Measurements from ENCODE around the gene SHISA5. TPM values are rescaled to one million over a fixed set of nuclear protein-coding genes. Genes with fewer than 3 reads are reported as not detected.
"Not testable (repeated sequence)": the region's sequence is repeated elsewhere in the genome, so short reads cannot be mapped to it uniquely, and the experiment has no call there.

SHISA5 gene
- total RNA-seq, 5 donors from 2014 or later (not counting 1 experiment from before 2014, with no cell fraction given) = 156 to 258 (median 217) TPM

- Mint-ChIP-seq H3K27me3 (no peaks in the 10 kb centered on the region), H3K9me3 (no peaks in the 10 kb centered on the region), H3K4me3 (no peak overlapping the region), H3K4me1 (peaks cover 58 to 68% (median 62%) of the 10 kb centered on the region in 3 donors), H3K27ac (peak overlapping the region; percentile 98), H3K36me3 (peaks cover 6% of the 10 kb centered on the region)
- peak overlapping the region; percentile 89 for H3K27ac ChIP-seq (ENCODE audit: low read length)
- peaks cover 15 to 84% of the 10 kb centered on the region in 2 experiments for H3K4me1 ChIP-seq (ENCODE audit: control insufficient read depth in 1 of 2, extremely low read depth in 1 of 2, insufficient read depth in 2 of 2, low read length in 2 of 2)
- H3K4me3 ChIP-seq (ENCODE audit: control insufficient read depth in 1 of 2, extremely low read depth in 1 of 2, low read length in 1 of 2) = no peak overlapping the region
- no peak for DNase-seq
- no peak for ATAC-seq (replicated peaks in 1 of 4)
- CTCF ChIA-PET = interaction anchor here in 1 of 2 donors (0.6 to 3.6 kb wide), 3 partner anchors 16 to 802 kb away, joined by 3 to 12 read pairs (median 5); no protein-coding TSS in a partner anchor
- H3K9me3 ChIP-seq = no peaks in the 10 kb centered on the region
- POLR2A ChIA-PET = interaction anchor here (0.5 to 0.6 kb wide), 2 partner anchors 41 to 231 kb away, joined by 3 to 4 read pairs; no protein-coding TSS in a partner anchor
- WGBS (ENCODE audit: insufficient coverage) = 91% methylated on average over 9 of the region's 9 CpGs
- peaks cover 0 to 12% of the 10 kb centered on the region in 2 donors for H3K36me3 ChIP-seq (ENCODE audit: control insufficient read depth in 2 of 2, extremely low read depth in 1 of 2, insufficient read depth in 1 of 2, low read length in 1 of 2)
- H3K27me3 ChIP-seq (replicated peaks in 1 of 2; ENCODE audit: control insufficient read depth in 2 of 2, extremely low read depth in 1 of 2, insufficient read depth in 2 of 2, low read length in 1 of 2) = no peaks in the 10 kb centered on the region
These were observed 27.4 kb downstream of the SHISA5 start for GRCh38 chr3:48476426-48477053.

GRCh38 chr3:48475188-48475587 is 28.8 kb downstream of the SHISA5 start:
- WGBS (ENCODE audit: insufficient coverage) = 93% methylated on average over 10 of the region's 11 CpGs
- DNase-seq (no peak), ATAC-seq (replicated peaks in 1 of 4) (no peak)
- Histone ChIP-seq H3K27ac (ENCODE audit: low read length) (peak overlapping the region; percentile 23), H3K4me1 (ENCODE audit: control insufficient read depth in 1 of 2, extremely low read depth in 1 of 2, insufficient read depth in 2 of 2, low read length in 2 of 2) (peaks cover 19 to 92% of the 10 kb centered on the region in 2 experiments), H3K36me3 (ENCODE audit: control insufficient read depth in 2 of 2, extremely low read depth in 1 of 2, insufficient read depth in 1 of 2, low read length in 1 of 2) (peaks cover 0 to 13% of the 10 kb centered on the region in 2 donors), H3K4me3 (ENCODE audit: control insufficient read depth in 1 of 2, extremely low read depth in 1 of 2, low read length in 1 of 2) (no peak overlapping the region), H3K9me3 (no peaks in the 10 kb centered on the region), H3K27me3 (replicated peaks in 1 of 2; ENCODE audit: control insufficient read depth in 2 of 2, extremely low read depth in 1 of 2, insufficient read depth in 2 of 2, low read length in 1 of 2) (no peaks in the 10 kb centered on the region)
- no peaks in the 10 kb centered on the region for H3K27me3 Mint-ChIP-seq
- ChIA-PET CTCF (no interaction called here), POLR2A (no interaction called here)
- peak overlapping the region; percentile 62 to 81 for H3K27ac Mint-ChIP-seq
- H3K36me3 Mint-ChIP-seq = peaks cover 6% of the 10 kb centered on the region
- peaks cover 56 to 73% (median 70%) of the 10 kb centered on the region in 3 donors for H3K4me1 Mint-ChIP-seq
- no peaks in the 10 kb centered on the region for H3K9me3 Mint-ChIP-seq
- peak overlapping the region in 1 of 3 donors; percentile 7 for H3K4me3 Mint-ChIP-seq

GRCh38 chr3:48474619-48475018 is 29.4 kb downstream of the SHISA5 start:
- H3K27me3 Mint-ChIP-seq = no peaks in the 10 kb centered on the region
- peak overlapping the region in 1 of 3 donors; percentile 7 for H3K4me3 Mint-ChIP-seq
- no peak for ATAC-seq (replicated peaks in 1 of 4)
- peaks cover 56 to 73% (median 71%) of the 10 kb centered on the region in 3 donors for H3K4me1 Mint-ChIP-seq
- 100% methylated on average over 1 of the region's 4 CpGs for WGBS (ENCODE audit: insufficient coverage)
- no peaks in the 10 kb centered on the region for H3K9me3 Mint-ChIP-seq
- Histone ChIP-seq H3K27ac (ENCODE audit: low read length) (peak overlapping the region; percentile 4), H3K4me3 (ENCODE audit: control insufficient read depth in 1 of 2, extremely low read depth in 1 of 2, low read length in 1 of 2) (no peak overlapping the region), H3K9me3 (no peaks in the 10 kb centered on the region), H3K27me3 (replicated peaks in 1 of 2; ENCODE audit: control insufficient read depth in 2 of 2, extremely low read depth in 1 of 2, insufficient read depth in 2 of 2, low read length in 1 of 2) (no peaks in the 10 kb centered on the region), H3K4me1 (ENCODE audit: control insufficient read depth in 1 of 2, extremely low read depth in 1 of 2, insufficient read depth in 2 of 2, low read length in 2 of 2) (peaks cover 20 to 92% of the 10 kb centered on the region in 2 experiments), H3K36me3 (ENCODE audit: control insufficient read depth in 2 of 2, extremely low read depth in 1 of 2, insufficient read depth in 1 of 2, low read length in 1 of 2) (peaks cover 0 to 19% of the 10 kb centered on the region in 2 donors)
- peaks cover 10% of the 10 kb centered on the region for H3K36me3 Mint-ChIP-seq
- DNase-seq = no peak
- POLR2A ChIA-PET = no interaction called here
- CTCF ChIA-PET = no interaction called here
- peak overlapping the region; percentile 62 to 81 for H3K27ac Mint-ChIP-seq

GRCh38 chr3:48474031-48474430 is 29.9 kb downstream of the SHISA5 start:
- Mint-ChIP-seq H3K27ac (peak overlapping the region in 1 of 2 donors; percentile 99), H3K4me1 (peaks cover 56 to 74% (median 72%) of the 10 kb centered on the region in 3 donors), H3K36me3 (peaks cover 15% of the 10 kb centered on the region)
- DNase-seq; ATAC-seq (replicated peaks in 1 of 4); H3K27me3 ChIP-seq (replicated peaks in 1 of 2; ENCODE audit: control insufficient read depth in 2 of 2, extremely low read depth in 1 of 2, insufficient read depth in 2 of 2, low read length in 1 of 2); H3K9me3 ChIP-seq; H3K9me3 Mint-ChIP-seq; H3K4me3 Mint-ChIP-seq; H3K4me3 ChIP-seq (ENCODE audit: control insufficient read depth in 1 of 2, extremely low read depth in 1 of 2, low read length in 1 of 2); H3K27me3 Mint-ChIP-seq: not testable (repeated sequence)
- POLR2A ChIA-PET = interaction anchor here in 1 of 2 donors (0.6 to 0.7 kb wide), 2 partner anchors 84 to 200 kb away, joined by 3 to 8 read pairs; no protein-coding TSS in a partner anchor
- CTCF ChIA-PET = interaction anchor here (0.7 to 2.5 kb wide), 6 partner anchors 27 to 79 kb away, joined by 3 to 32 read pairs (median 4); partner anchors contain the start of genes ATRIP (in 1 of the 2), CCDC51 (in 1 of the 2) and TMA7 (in 1 of the 2)
- Histone ChIP-seq H3K36me3 (ENCODE audit: control insufficient read depth in 2 of 2, extremely low read depth in 1 of 2, insufficient read depth in 1 of 2, low read length in 1 of 2) (peaks cover 0 to 25% of the 10 kb centered on the region in 2 donors), H3K27ac (ENCODE audit: low read length) (peak overlapping the region; percentile 99), H3K4me1 (ENCODE audit: control insufficient read depth in 1 of 2, extremely low read depth in 1 of 2, insufficient read depth in 2 of 2, low read length in 2 of 2) (peaks cover 19 to 92% of the 10 kb centered on the region in 2 experiments)
- WGBS (ENCODE audit: insufficient coverage) = no CpG with 5 or more reads among the region's 4 CpGs

GRCh38 chr3:48473617-48473952 is 30.4 kb downstream of the SHISA5 start:
- Histone ChIP-seq H3K27me3 (replicated peaks in 1 of 2; ENCODE audit: control insufficient read depth in 2 of 2, extremely low read depth in 1 of 2, insufficient read depth in 2 of 2, low read length in 1 of 2) (no peaks in the 10 kb centered on the region), H3K4me3 (ENCODE audit: control insufficient read depth in 1 of 2, extremely low read depth in 1 of 2, low read length in 1 of 2) (peak overlapping the region; percentile 23 to 77), H3K27ac (ENCODE audit: low read length) (peak overlapping the region; percentile 99), H3K36me3 (ENCODE audit: control insufficient read depth in 2 of 2, extremely low read depth in 1 of 2, insufficient read depth in 1 of 2, low read length in 1 of 2) (peaks cover 0 to 29% of the 10 kb centered on the region in 2 donors), H3K9me3 (no peaks in the 10 kb centered on the region), H3K4me1 (ENCODE audit: control insufficient read depth in 1 of 2, extremely low read depth in 1 of 2, insufficient read depth in 2 of 2, low read length in 2 of 2) (peaks cover 17 to 92% of the 10 kb centered on the region in 2 experiments)
- no peak for ATAC-seq (replicated peaks in 1 of 4)
- H3K36me3 Mint-ChIP-seq = peaks cover 20% of the 10 kb centered on the region
- H3K4me3 Mint-ChIP-seq = peak overlapping the region; percentile 83 to 95 (median 95)
- ChIA-PET CTCF (interaction anchor here (0.6 to 2.5 kb wide), 8 partner anchors 16 to 80 kb away, joined by 3 to 32 read pairs (median 4); partner anchors contain the start of genes ATRIP (in 1 of the 2), CCDC51 (in 1 of the 2) and TMA7 (in 1 of the 2)), POLR2A (interaction anchor here in 1 of 2 donors (0.6 to 1.5 kb wide), 3 partner anchors 33 to 199 kb away, joined by 3 to 10 read pairs (median 8); partner anchors contain the start of genes CCDC51 and TMA7)
- H3K9me3 Mint-ChIP-seq = no peaks in the 10 kb centered on the region
- DNase-seq = no peak
- WGBS (ENCODE audit: insufficient coverage) = no CpG with 5 or more reads among the region's 5 CpGs
- H3K27me3 Mint-ChIP-seq = no peaks in the 10 kb centered on the region
- H3K4me1 Mint-ChIP-seq = peaks cover 56 to 74% (median 72%) of the 10 kb centered on the region in 3 donors
- H3K27ac Mint-ChIP-seq = peak overlapping the region; percentile 99

GRCh38 chr3:48472923-48473616 is 30.9 kb downstream of the SHISA5 start:
- H3K9me3 Mint-ChIP-seq = no peaks in the 10 kb centered on the region

More at GRCh38 chr3:48472923-48473616, 30.9 kb downstream of the SHISA5 start:
- peaks cover 17 to 92% of the 10 kb centered on the region in 2 experiments for H3K4me1 ChIP-seq (ENCODE audit: control insufficient read depth in 1 of 2, extremely low read depth in 1 of 2, insufficient read depth in 2 of 2, low read length in 2 of 2)
- H3K27me3 ChIP-seq (replicated peaks in 1 of 2; ENCODE audit: control insufficient read depth in 2 of 2, extremely low read depth in 1 of 2, insufficient read depth in 2 of 2, low read length in 1 of 2) = no peaks in the 10 kb centered on the region
- peaks cover 0 to 35% of the 10 kb centered on the region in 2 donors for H3K36me3 ChIP-seq (ENCODE audit: control insufficient read depth in 2 of 2, extremely low read depth in 1 of 2, insufficient read depth in 1 of 2, low read length in 1 of 2)
- DNase-seq (peak; percentile 84 to 99 (median 95)), ATAC-seq (replicated peaks in 1 of 4) (peak; percentile 89 to 91 (median 91))
- H3K27me3 Mint-ChIP-seq = no peaks in the 10 kb centered on the region
- H3K36me3 Mint-ChIP-seq = peaks cover 21% of the 10 kb centered on the region
- 8% methylated on average over 8 of the region's 17 CpGs for WGBS (ENCODE audit: insufficient coverage)
- H3K27ac Mint-ChIP-seq = peak overlapping the region; percentile 99
- no peaks in the 10 kb centered on the region for H3K9me3 ChIP-seq
- H3K4me3 ChIP-seq (ENCODE audit: control insufficient read depth in 1 of 2, extremely low read depth in 1 of 2, low read length in 1 of 2) = peak overlapping the region; percentile 60 to 77
- H3K4me1 Mint-ChIP-seq = peaks cover 56 to 74% (median 72%) of the 10 kb centered on the region in 3 donors
- peak overlapping the region; percentile 99 for H3K27ac ChIP-seq (ENCODE audit: low read length)
- ChIA-PET CTCF (interaction anchor here (0.6 to 2.5 kb wide), 9 partner anchors 15 to 84 kb away, joined by 3 to 32 read pairs (median 4); partner anchors contain the start of genes ATRIP (in 1 of the 2), CCDC51 (in 1 of the 2) and TMA7 (in 1 of the 2)), POLR2A (interaction anchor here (0.6 to 1.5 kb wide), 3 partner anchors 33 to 377 kb away, joined by 4 to 10 read pairs (median 8); partner anchors contain the start of genes CCDC51 (in 1 of the 2) and TMA7 (in 1 of the 2))
- peak overlapping the region; percentile 83 to 95 (median 95) for H3K4me3 Mint-ChIP-seq
